ENCODE results near the gene BCL11B. TPM values are rescaled to one million over a fixed set of nuclear protein-coding genes. Genes with fewer than 3 reads are reported as not detected.

Gene BCL11B
- polyA plus RNA-seq, 3 donors, result 0.01 TPM; not detected in 2

Other genes starting within 250 kb of the BCL11B start
- 10 to 100 TPM; 22.9 to 39.5 (median 38.7) TPM for gene SETD3, start 208.7 kb upstream of the BCL11B start, polyA plus RNA-seq
- 10 to 100 TPM in 2 of 3 donors, 1 to 10 TPM in 1; 7.7 to 21.5 (median 14.7) TPM for gene CCNK, start 209.2 kb upstream of the BCL11B start, polyA plus RNA-seq